ENCODE data around the gene RNGTT.

RNGTT gene

DNA sequence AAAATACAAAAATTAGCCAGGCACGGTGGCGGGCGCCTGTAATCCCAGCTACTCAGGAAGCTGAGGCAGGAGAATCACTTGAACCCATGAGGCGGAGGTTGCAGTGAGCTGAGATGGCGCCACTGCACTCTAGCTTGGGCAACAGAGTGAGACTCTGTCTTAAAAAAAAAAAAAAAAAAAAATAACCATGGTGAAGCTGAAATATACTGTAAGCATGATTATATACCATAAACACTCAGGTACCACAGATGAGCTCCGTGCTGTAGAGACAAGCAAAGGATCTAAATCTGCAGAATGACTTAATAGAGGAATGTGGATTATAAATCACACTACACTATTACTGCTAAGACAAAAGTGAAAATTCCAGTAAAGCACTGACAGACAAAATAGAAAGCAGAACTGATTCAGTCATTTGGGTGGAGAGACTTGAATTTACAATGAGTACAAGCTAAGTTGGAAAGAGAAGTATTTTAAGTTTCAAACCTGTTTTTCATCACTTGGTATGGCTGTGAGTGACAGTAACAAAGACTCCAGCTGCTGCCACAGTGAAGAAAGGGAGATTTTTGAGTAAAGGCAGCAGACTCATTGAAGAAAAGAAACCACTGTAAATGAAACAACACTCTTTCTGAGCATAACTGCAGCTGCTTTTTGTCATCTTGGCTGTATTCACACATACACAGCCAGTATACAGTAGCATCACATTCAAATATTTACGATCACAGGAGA is 322.1 kb downstream of the RNGTT start:
- TF ChIP-seq POLR2A (IDR thresholded peaks at IDR 0.05; ENCODE audit: extremely low read depth, insufficient read length): no peak
- TF ChIP-seq, protein P1, sequence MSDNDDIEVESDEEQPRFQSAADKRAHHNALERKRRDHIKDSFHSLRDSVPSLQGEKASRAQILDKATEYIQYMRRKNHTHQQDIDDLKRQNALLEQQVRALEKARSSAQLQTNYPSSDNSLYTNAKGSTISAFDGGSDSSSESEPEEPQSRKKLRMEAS (IDR thresholded peaks at IDR 0.05; ENCODE audit: low read depth, low read length): no peak
- H3K4me3 ChIP-seq (ENCODE audit: low read depth, low read length): no peak overlapping the region

DNA sequence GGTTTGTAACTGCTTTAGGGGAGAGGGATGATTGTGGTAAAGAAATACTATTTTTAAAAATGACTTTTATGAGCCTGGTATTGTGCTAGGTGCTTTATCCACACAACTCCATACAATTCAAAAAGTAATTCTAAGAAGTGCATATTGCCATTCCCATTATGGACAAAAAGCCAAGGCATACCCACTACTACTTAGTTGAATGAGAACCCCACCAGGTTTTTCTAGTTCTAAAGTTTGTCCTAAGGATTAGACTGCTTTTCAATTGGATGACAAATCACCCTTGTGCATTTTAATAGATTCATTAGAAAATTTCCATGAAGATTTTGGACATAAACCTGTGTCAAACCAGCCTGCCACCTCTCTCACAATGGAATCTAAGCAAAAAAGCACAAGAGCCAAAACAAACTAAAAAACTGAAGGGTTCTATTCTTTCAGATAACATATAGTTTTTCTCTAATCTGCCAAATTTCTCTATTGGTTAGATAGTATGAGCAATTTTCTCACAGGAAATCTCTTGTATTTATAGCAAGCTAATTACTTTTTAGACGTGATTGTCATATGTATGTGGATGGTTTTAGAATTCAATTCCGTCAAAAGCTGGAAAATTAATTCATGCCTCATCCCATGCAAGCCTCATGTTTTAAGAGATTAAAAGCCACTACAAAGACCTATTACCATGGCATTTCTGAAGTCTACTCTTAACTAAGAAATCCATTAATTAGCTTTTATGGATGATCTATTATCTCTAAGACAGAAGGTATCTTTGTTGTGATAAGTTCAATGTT is 325.5 kb downstream of the RNGTT start:
- no peak overlapping the region for H3K4me3 ChIP-seq (ENCODE audit: low read depth, low read length)
- no peak for DNase-seq (ENCODE audit: low read depth)
- TF ChIP-seq, protein P1 (IDR thresholded peaks at IDR 0.05; ENCODE audit: low read depth, low read length): no peak
- TF ChIP-seq POLR2A (IDR thresholded peaks at IDR 0.05; ENCODE audit: extremely low read depth, insufficient read length): no peak
- TF ChIP-seq MYC (IDR thresholded peaks at IDR 0.05; ENCODE audit: low read depth, low read length): no peak
- no peak for TF ChIP-seq CTCF (IDR thresholded peaks at IDR 0.05; ENCODE audit: low read depth, low read length)

More for the DNA sequence above, 322.1 kb downstream of the RNGTT start:
- no peak for DNase-seq (ENCODE audit: low read depth)

- no peak for DNase-seq (ENCODE audit: low read depth)
- no peak overlapping the region for H3K4me3 ChIP-seq (ENCODE audit: low read depth, low read length)
- TF ChIP-seq CTCF (IDR thresholded peaks at IDR 0.05; ENCODE audit: low read depth, low read length) (no peak), MYC (IDR thresholded peaks at IDR 0.05; ENCODE audit: low read depth, low read length) (no peak), POLR2A (IDR thresholded peaks at IDR 0.05; ENCODE audit: extremely low read depth, insufficient read length) (no peak)
- TF ChIP-seq, protein P1 (IDR thresholded peaks at IDR 0.05; ENCODE audit: low read depth, low read length): no peak
Observed at GRCh38 chr6:88636871-88637270, 326.5 kb downstream of the RNGTT start.

DNA sequence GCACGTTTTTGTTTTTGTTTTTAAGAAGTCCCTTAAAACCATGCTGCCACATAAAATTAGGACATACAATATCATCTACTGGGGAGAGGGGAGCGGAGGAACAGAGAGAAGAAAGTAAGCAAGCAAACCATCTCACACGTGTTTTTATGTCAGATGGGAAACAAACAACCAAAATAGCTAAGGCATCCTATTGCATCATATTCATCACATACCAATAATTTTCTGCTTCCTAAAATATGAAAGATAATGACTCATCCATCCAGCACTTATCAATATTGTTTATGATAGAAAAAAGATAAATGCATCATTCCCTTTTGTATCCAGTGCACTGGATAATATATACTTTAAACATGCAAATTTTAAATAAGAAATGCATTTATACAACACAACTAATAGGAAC is 329.6 kb downstream of the RNGTT start:
- TF ChIP-seq MYC (IDR thresholded peaks at IDR 0.05; ENCODE audit: low read depth, low read length) (no peak), POLR2A (IDR thresholded peaks at IDR 0.05; ENCODE audit: extremely low read depth, insufficient read length) (no peak), CTCF (IDR thresholded peaks at IDR 0.05; ENCODE audit: low read depth, low read length) (no peak)
- TF ChIP-seq, protein P1 (IDR thresholded peaks at IDR 0.05; ENCODE audit: low read depth, low read length): no peak
- H3K4me3 ChIP-seq (ENCODE audit: low read depth, low read length): no peak overlapping the region
- no peak for DNase-seq (ENCODE audit: low read depth)

- TF ChIP-seq, protein P1 (IDR thresholded peaks at IDR 0.05; ENCODE audit: low read depth, low read length): no peak
- TF ChIP-seq MYC (IDR thresholded peaks at IDR 0.05; ENCODE audit: low read depth, low read length) (no peak), CTCF (IDR thresholded peaks at IDR 0.05; ENCODE audit: low read depth, low read length) (no peak), POLR2A (IDR thresholded peaks at IDR 0.05; ENCODE audit: extremely low read depth, insufficient read length) (no peak)
- DNase-seq (ENCODE audit: low read depth): no peak
- H3K4me3 ChIP-seq (ENCODE audit: low read depth, low read length): no peak overlapping the region
Observed at GRCh38 chr6:88631830-88632229, 331.6 kb downstream of the RNGTT start.

All from NB4 (cell line).